Activated naive CD4-positive, alpha-beta T cell (primary cell): ENCODE results near the gene EGFL8.
A peak's percentile ranks its signal among the peaks of the same experiment; 100 is the strongest.
"Not testable (repeated sequence)": the region's sequence is repeated elsewhere in the genome, so short reads cannot be mapped to it uniquely, and the experiment has no call there.

Experiments
- DNase-seq, 4 experiments: peaks; one replicate each; lab custom pipeline; 2025; lab: John Stamatoyannopoulos, UW

Gene EGFL8

GRCh38 chr6:32164295-32164694 is at the start of gene EGFL8:
Gene EGFL8, plus strand, starts transcription at chr6:32164595. Its CDS starts 1,571 bp downstream, at chr6:32166166.
- no peak for DNase-seq

DNA sequence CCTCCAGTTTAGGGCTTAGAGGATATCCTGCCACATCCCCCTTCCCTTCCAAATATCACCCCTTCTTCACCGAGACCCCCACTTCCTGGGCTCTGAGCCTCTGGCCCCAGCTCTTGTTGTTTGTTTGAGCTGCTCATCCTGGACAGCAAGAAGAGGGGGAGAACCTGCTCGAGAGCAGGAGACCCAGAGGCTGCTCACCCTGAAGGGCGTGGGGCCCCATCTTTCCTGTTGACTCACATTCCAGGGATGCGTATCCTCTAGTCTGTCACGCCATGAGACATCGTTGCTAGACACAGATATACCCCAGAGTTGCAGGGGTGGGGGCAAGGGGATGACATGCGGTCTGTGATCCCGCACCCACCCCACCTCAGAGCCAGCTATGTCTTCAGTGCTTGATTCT is 49.6 kb upstream of the EGFL8 start:
- no peak for DNase-seq

GRCh38 chr6:32115623-32116022 is 48.8 kb upstream of the EGFL8 start:
- no peak for DNase-seq

DNA sequence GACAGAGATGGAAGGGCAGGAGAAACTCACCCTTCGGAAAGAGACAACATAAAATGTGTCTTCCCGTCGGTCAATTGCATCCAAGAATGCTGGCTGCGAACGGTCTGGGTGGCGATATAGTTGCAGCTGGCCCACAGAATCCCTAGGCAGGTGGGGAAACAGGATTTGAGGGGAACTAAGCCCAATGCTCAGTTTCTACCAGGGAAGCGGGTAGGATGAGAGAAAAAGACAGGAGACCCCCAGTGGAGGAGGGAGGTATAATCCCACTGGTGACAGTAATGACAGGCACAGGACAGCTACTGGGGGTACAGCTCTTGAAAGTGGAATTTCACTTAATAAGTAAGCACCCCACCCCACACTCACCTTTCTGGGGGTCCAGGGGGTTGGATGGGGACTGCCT is 47.7 kb upstream of the EGFL8 start:
- no peak for DNase-seq

DNA sequence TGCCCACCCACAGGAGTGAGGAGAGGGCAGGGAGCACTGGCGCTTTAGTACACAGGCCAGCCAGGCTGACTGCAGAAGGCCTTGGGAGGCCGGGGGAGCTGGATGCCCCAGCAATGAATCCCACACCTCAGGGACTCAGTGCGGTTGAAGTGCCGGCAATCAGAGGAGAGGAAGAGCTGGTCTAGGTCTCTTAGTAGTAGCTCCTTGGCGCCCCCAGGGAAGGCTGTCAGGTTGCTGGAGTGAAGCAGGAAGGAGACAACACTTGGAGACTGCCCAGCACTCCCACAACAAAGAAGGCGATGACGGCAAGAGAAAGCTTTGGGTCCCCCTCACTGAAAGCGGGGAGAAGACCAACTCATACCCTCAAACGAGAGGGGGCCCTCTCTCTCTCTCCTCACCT is 46.9 kb upstream of the EGFL8 start:
- DNase-seq: no peak

GRCh38 chr6:32118782-32119628 is 45.4 kb upstream of the EGFL8 start:
- peak in 3 of 4 experiments; percentile 40 to 59 (median 41) for DNase-seq

GRCh38 chr6:32120573-32121059 is 43.8 kb upstream of the EGFL8 start:
- DNase-seq: no peak

DNA sequence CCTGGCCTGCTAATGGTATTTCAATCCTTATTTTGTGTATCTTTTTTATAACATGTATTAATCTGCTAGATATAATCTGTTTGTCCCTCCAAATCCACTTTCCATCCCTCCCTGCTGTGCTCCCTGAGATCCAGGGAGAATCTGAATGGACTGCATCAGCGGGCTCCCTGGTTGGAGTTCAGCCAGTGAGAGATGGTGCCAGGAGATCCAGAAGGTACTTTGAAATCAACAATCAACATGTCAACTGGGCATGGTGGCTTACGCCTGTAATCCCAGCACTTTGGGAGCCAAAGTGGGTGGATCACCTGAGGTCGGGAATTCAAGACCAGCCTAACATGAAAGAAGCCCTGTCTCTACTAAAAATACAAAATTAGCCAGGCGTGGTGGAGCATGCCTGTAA is 40.7 kb upstream of the EGFL8 start:
- DNase-seq: no peak

GRCh38 chr6:32126880-32127279 is 37.5 kb upstream of the EGFL8 start:
- DNase-seq: no peak

DNA sequence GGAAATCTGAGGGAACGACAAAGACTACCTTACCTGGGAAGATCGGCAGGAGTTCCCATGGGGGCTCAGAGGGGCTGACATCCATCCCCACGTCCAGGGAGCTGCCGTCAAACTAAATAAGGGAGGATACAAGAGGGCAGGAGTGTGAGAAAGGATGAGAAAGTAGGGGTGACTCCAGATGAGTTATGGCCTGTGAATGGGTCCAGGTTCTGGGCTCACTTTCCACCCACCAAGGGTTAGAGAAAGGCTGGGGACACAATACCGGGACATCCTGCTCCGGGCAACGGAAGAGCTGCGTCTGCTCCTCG is 37.0 kb upstream of the EGFL8 start:
- no peak for DNase-seq

- DNase-seq: peak; percentile 81 to 92 (median 86)
Measured at GRCh38 chr6:32127717-32128592, 36.4 kb upstream of the EGFL8 start, which contains the start of gene ATF6B. Gene ATF6B, minus strand, starts transcription at chr6:32128246. Its CDS starts 39 bp downstream, at chr6:32128207.

DNA sequence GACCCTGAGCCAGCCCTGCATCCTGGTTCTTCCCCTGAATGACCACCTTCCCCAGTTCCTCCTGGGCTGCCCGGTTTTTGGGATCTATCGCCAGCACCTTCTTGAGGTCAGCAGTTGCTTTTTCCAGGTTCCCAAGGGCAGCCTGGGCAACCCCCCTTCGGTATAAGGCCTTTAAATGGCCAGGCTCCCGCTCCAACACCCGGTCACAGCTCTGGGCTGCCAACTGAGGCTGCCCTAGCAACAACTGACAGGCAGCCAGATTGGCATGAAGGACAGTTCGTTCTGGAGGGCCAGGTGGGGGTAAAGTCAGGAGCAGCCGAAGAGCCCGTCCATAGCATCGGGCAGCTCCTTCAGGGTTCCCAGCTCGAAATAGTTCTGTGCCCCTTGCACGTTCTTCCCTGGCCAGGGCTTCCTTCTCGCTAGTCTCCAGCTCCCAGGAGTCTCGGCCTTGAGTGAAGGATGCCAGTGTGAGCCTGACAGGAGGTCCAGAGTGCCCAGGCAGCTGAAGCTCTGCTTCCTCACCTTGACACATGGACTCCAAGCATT is 35.6 kb upstream of the EGFL8 start:
- no peak for DNase-seq

GRCh38 chr6:32129297-32130088 is 34.9 kb upstream of the EGFL8 start:
- no peak for DNase-seq

DNA sequence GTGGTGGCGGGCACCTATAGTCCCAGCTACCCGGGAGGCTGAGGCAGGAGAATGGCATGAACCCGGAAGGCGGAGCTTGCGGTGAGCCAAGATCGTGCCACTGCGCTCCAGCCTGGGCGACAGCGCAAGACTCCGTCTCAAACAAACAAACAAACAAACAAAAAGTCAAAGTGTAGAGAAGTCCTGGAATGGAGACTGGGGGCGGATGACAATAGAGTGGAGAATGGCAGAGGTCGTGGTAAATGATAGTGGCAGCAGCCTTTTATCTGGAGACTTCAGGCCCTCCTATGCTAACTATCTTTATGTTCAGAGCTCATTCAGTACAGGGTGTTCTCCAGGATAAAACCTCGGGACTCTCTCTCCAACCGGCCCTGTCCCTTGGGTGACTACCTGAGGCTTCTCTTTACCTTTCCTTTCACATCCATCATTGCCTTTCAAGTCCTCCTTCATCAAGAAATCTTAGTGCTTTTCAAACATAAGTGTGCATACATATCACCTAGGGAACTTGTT is 32.9 kb upstream of the EGFL8 start:
- no peak for DNase-seq

- no peak for DNase-seq
Measured at GRCh38 chr6:32132110-32132509, 32.3 kb upstream of the EGFL8 start.

DNA sequence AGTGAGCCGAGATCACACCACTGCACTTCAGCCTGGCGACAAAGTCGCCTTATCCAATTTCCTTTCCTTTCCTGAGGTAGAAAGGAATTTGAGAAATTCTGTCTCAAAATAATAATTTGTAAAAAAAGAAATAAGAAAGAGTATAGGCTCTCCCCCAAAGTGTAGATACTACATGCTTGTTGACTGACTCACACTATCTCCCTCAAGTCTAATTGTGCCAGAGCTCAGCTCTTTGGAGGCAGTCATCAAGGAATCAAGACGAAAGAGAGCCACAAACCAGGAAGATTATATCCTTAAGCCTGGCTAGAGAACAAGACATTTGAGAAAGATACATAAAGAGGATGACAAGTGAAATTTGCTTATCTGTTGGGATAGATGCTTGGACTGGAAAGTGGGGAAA is 30.6 kb upstream of the EGFL8 start:
- no peak for DNase-seq

DNA sequence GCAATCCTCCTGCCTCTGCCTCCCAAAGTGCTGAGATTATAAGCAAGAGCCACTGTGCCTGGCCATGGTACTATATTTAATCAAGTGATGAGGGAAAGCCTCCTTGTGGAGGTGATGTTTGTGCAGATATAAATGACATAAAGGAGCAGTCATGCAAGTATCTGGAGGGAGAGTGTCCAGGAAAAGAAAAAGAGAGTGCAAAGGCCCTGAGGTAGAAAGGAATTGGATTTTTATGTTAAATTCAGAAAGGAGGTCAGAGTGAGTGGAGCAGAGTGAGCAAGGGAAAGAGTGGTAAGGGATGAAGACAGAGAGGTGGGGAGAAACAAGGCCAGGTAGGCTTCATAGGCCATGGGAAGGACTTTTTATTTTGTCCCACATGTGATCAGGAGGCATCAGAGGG is 26.9 kb upstream of the EGFL8 start:
- no peak for DNase-seq

DNA sequence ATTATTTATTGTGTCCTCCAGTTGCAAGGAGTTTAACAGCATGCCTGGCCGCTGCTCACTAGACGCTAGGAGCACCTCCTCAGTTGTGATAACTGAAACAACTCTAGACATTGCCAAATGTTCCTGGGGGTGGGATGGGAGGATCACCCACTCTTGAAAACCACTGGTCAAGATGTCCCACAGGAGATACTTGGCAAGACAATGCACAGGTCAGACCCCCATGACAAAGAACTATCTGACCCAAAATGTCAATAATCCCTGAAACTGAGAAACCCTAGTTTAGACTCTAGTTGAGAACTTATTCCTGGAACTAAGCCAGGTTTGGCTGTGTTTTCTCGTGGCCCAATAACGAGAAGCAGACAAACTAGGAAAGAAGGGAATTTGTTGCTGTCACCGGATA is 24.8 kb upstream of the EGFL8 start:
- no peak for DNase-seq

GRCh38 chr6:32140420-32141046 is 23.9 kb upstream of the EGFL8 start:
- DNase-seq: no peak

GRCh38 chr6:32144238-32144637 is 20.2 kb upstream of the EGFL8 start:
- not testable (repeated sequence) for DNase-seq

DNA sequence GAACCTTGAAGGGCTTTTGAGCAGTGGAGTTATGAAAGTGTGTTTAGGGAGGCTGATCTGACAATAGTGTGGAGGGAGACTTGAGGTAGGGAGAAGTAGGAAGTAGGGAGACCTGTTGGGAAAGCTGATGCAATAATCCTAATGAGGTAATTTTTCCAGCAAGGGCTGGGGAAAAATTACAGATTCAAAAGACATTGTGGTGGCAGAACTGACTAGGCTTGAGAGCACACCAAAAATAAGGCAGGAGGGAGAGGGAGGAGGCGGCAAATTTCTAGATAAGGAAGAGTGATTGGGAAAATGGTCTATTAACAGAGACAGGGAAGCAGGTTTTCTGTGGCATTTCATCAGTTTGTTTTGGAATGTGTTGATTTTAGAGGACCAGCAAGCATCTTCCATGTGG is 18.1 kb upstream of the EGFL8 start:
- no peak for DNase-seq
